ENCODE measurements around the gene OR1Q1. TPM values are rescaled to one million over a fixed set of nuclear protein-coding genes. Genes with fewer than 3 reads are reported as not detected.

The OR1Q1 gene
- total and polyA plus RNA-seq, 2 of the 8 experiments (the other 6 are each of a cell fraction or from before 2014, with no cell fraction given), result not detected

DNA sequence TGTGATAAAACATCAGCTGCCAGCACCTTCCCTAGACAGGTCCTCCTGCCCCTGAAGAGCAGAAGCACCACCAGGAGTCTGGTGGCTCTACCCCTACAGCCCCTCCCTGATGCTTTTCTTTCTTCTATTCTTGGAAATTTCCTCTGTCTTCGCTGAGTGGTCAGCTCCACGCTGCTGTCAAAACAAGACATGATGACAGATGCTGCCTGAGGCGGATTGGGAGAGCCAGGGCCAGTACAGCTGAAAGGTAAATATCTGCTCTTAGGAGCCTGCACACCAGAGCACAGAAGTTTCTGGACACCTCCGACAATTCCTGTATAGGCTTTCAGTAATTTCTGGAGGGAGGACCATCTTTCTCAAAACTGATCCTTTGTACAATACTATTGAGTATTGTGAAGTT is 4.7 kb upstream of the OR1Q1 start:
- H3K14ac ChIP-seq (ENCODE audit: insufficient read length), result no peak overlapping the region
- peaks cover 0 to 3% (median 0%) of the 10 kb centered on the region in 4 experiments; a peak in 1 of 8 replicates for H3K36me3 ChIP-seq (ENCODE audit: control insufficient read depth in 2 of 4, insufficient read depth in 4 of 4, low read length in 3 of 4)
- POLR2A ChIA-PET (ENCODE audit: partially characterized antibody), result no interaction called here
- H3K79me2 ChIP-seq (ENCODE audit: control insufficient read depth in 1 of 2, insufficient read depth in 2 of 2, low read length in 2 of 2), result no peaks in the 10 kb centered on the region
- no peak overlapping the region for H3K18ac ChIP-seq (ENCODE audit: extremely low read depth, low read length)
- WGBS, 2 experiments (ENCODE audit: extremely low coverage in 1 of 2, insufficient coverage in 1 of 2, insufficient read length in 1 of 2, insufficient replicate concordance in 2 of 2, low coverage in 1 of 2, low lambda C conversion rate in 2 of 2, missing lambda C conversion rate in 1 of 2), result 65% methylated on average over 4 of the region's 4 CpGs; no CpG with 5 or more reads in 1 of the 2 experiments
- H2BK12ac ChIP-seq (ENCODE audit: low read depth, low read length), result no peak overlapping the region
- H3K4ac ChIP-seq (replicated peaks; ENCODE audit: insufficient read length, low read depth, low read length), result no peak overlapping the region
- H3K56ac ChIP-seq (replicated peaks; ENCODE audit: insufficient read length, low read depth, low read length), result no peak overlapping the region
- no peak overlapping the region for H2AFZ ChIP-seq (ENCODE audit: low read length)
- no peak overlapping the region for H4K91ac ChIP-seq (replicated peaks; ENCODE audit: insufficient read length, low read length)
- H3K27me3 ChIP-seq (replicated peaks in 1 of 4; ENCODE audit: control insufficient read depth in 3 of 4, extremely low read depth in 1 of 4, insufficient read depth in 3 of 4, low read length in 3 of 4), result no peaks in the 10 kb centered on the region
- H3K4me2 ChIP-seq (ENCODE audit: insufficient read depth in 1 of 2, low read depth in 2 of 2, low read length in 2 of 2), result no peak overlapping the region
- H4K20me1 ChIP-seq (replicated peaks in 1 of 2; ENCODE audit: control insufficient read depth in 1 of 2, insufficient read depth in 2 of 2, low read length in 2 of 2), result no peaks in the 10 kb centered on the region
- no peaks in the 10 kb centered on the region for H3K23me2 ChIP-seq (ENCODE audit: low read depth, low read length)
- no peak overlapping the region for H2AK5ac ChIP-seq (ENCODE audit: low read depth, low read length)
- H2BK15ac ChIP-seq (ENCODE audit: low read length), result no peak overlapping the region
- no peak for DNase-seq (ENCODE audit: low read depth in 1 of 2, low spot score in 2 of 2)
- H3K9ac ChIP-seq (replicated peaks in 1 of 4; ENCODE audit: extremely low read depth in 1 of 4, low read depth in 3 of 4, low read length in 3 of 4), result no peak overlapping the region
- no peak for FAIRE-seq
- no peaks in the 10 kb centered on the region for H3K79me1 ChIP-seq (ENCODE audit: low read depth, low read length)
- CTCF ChIA-PET (ENCODE audit: partially characterized antibody), result interaction anchor here (0.6 kb wide), 1 partner anchor 1292 kb away, joined by 3 read pairs; no protein-coding TSS in a partner anchor
- H2BK120ac ChIP-seq (replicated peaks; ENCODE audit: low read depth, low read length), result no peak overlapping the region
- no peak overlapping the region for H2BK20ac ChIP-seq (ENCODE audit: low read length)
- H4K5ac ChIP-seq (ENCODE audit: insufficient read length, low read depth, low read length), result no peak overlapping the region
- no peak overlapping the region for H3K27ac ChIP-seq (ENCODE audit: low read depth, low read length)
- peaks cover 49 to 68% of the 10 kb centered on the region in 2 experiments for H3K9me3 ChIP-seq (ENCODE audit: insufficient read depth in 2 of 2, low read depth in 1 of 2, low read length in 1 of 2)
- no peak overlapping the region for H2BK5ac ChIP-seq (ENCODE audit: low read depth, low read length)
- no peak overlapping the region for H3K23ac ChIP-seq (ENCODE audit: insufficient read length)
- H3K4me1 ChIP-seq (replicated peaks in 1 of 4; ENCODE audit: control insufficient read depth in 3 of 4, insufficient read depth in 4 of 4, low read length in 3 of 4), result no peaks in the 10 kb centered on the region
- H4K8ac ChIP-seq (ENCODE audit: extremely low read depth, insufficient read depth, low read length), result no peak overlapping the region
- H3K4me3 ChIP-seq (ENCODE audit: extremely low read depth in 1 of 4, insufficient read depth in 2 of 4, low read depth in 3 of 4, low read length in 4 of 4), result no peak overlapping the region
- TF ChIP-seq SP1 (IDR thresholded peaks at IDR 0.05; ENCODE audit: low read depth, low read length) (no peak), JUND (IDR thresholded peaks at IDR 0.05; ENCODE audit: low read length) (no peak), CBX8 (IDR thresholded peaks at IDR 0.05; ENCODE audit: borderline replicate concordance, low read depth, low read length) (no peak), SRF (IDR thresholded peaks at IDR 0.05; ENCODE audit: low read depth, low read length) (no peak), ASH2L (IDR thresholded peaks at IDR 0.05; ENCODE audit: low read length) (no peak), ZNF274 (IDR thresholded peaks at IDR 0.05; ENCODE audit: borderline replicate concordance, extremely low read depth, low read length) (no peak), SIRT6 (IDR thresholded peaks at IDR 0.05; ENCODE audit: low read length) (no peak), JUN (IDR thresholded peaks at IDR 0.05; ENCODE audit: low read depth, low read length) (no peak), TBP (IDR thresholded peaks at IDR 0.05; ENCODE audit: low read depth, low read length) (no peak), TCF12 (IDR thresholded peaks at IDR 0.05; ENCODE audit: low read depth, low read length) (no peak)
- TF ChIP-seq, protein P1, sequence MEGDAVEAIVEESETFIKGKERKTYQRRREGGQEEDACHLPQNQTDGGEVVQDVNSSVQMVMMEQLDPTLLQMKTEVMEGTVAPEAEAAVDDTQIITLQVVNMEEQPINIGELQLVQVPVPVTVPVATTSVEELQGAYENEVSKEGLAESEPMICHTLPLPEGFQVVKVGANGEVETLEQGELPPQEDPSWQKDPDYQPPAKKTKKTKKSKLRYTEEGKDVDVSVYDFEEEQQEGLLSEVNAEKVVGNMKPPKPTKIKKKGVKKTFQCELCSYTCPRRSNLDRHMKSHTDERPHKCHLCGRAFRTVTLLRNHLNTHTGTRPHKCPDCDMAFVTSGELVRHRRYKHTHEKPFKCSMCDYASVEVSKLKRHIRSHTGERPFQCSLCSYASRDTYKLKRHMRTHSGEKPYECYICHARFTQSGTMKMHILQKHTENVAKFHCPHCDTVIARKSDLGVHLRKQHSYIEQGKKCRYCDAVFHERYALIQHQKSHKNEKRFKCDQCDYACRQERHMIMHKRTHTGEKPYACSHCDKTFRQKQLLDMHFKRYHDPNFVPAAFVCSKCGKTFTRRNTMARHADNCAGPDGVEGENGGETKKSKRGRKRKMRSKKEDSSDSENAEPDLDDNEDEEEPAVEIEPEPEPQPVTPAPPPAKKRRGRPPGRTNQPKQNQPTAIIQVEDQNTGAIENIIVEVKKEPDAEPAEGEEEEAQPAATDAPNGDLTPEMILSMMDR (IDR thresholded peaks at IDR 0.05; ENCODE audit: control extremely low read depth in 1 of 3, insufficient read depth in 1 of 3, low read depth in 1 of 3, low read length in 3 of 3), result no peak
- TF ChIP-seq, protein P2, sequence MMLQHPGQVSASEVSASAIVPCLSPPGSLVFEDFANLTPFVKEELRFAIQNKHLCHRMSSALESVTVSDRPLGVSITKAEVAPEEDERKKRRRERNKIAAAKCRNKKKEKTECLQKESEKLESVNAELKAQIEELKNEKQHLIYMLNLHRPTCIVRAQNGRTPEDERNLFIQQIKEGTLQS (IDR thresholded peaks at IDR 0.05; ENCODE audit: insufficient read depth, low read depth, low read length), result no peak
